GM19351 (cell line): Measurements from ENCODE around the gene PDE4D.
"Not testable (repeated sequence)": the region's sequence is repeated elsewhere in the genome, so short reads cannot be mapped to it uniquely, and the experiment has no call there.

Experiments
- ATAC-seq: cut with Tn5 transposase; IDR thresholded peaks from one replicate; pipeline ENCODE4 v1.9.1; 2021; ENCODE audit warnings: mild to moderate bottlenecking, moderate library complexity; ENCODE audit not compliant: unreplicated experiment

Gene PDE4D

DNA sequence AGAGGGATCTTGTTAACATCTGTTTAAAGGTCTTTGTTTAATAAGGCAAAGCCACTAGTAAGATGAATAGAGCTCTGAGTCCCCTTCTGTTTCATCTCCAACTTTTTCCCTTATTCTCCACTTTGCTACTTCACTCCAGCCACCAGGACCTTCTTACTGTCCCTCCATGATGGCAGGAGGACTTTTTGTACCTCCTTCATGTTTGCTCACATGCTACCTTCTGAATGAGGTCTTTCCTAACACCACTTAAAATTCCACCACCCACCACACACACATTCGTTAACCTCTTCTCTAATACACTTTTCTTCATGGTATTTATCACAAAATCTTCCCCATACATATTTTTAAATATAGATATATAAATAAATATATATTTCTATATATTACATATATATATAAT lies 501.9 kb downstream of the PDE4D start:
- no peak for ATAC-seq

DNA sequence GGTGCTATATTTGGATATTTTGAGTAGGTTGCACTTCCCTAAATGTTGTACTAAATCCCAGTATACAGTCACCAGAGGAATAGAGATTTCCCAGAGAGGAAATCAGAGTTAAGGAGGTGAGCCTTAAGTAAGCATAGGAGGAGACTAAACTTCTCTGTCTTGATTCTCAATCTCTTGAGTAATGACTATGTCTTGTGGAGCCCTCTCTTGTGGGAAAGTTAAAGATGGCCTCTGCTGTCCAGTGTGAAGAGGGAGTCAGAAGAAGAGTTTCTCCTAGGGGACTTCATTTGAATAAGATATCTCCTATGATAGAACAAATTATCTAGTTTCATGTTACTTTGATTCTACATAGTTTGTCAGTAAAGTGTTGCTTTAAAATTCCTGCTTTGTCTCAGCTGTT lies 502.5 kb downstream of the PDE4D start:
- no peak for ATAC-seq

DNA sequence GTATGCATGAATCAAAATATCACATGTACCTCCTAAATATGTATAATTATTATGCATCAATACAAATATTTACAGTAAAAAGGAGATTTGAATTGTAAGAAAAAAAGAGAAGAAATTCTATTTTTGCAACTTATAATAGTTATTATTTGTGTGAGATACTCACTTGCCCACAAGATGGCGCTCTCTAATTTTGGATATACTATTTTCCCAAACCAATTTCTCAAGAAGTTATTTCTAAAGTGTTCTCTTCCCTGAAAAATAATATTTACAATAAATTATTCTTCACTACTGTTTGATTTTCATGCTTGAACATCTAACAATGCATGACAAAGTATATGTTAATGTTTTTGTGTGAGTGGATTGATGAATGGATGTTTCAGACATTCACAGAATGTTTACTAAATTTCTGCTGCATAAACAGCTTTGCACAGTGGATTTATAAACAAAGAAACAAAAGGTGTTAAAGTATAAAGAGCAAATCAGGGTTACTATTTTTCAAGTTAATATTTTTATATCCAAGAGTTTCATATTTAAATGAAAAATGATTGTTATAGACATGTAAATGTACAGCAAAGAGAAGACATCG lies 503.4 kb downstream of the PDE4D start:
- no peak for ATAC-seq

DNA sequence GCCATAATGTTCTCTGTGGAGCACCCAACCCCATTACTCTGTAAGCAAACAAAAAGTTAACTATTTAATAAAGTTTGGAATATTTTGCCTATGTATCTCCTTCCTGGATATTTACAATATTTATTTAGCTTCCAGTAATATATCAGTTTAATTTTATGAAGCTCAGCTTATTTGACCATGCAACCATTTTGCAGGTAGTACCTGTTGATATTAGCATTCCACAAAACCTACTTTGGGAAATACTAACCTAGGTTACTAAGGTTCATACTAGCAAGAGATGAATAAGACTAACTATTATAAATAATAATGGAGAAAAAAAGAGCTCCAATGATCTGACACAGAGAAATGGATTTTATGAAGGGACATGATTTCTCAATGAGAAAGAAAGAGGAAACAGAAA lies 506.4 kb downstream of the PDE4D start:
- ATAC-seq: no peak

DNA sequence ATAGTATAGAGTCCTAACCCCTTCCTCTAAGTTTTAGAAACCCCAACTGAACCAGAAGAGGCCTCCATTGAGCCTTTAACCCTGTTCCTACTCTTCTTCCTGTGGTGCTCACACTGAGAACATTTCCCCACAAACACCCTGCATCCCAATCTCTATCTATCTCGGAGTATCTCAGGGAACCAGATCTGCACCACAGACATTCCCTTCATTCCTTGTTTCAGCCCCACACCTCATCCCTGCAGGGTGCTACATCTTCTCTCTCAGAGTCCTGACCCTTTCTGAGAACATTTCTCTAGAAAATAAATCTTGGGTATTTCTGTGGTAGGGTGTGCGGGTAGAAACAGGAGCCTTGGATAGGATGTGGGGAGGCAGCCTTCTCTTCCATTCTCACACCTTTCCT lies 507.8 kb downstream of the PDE4D start:
- no peak for ATAC-seq

DNA sequence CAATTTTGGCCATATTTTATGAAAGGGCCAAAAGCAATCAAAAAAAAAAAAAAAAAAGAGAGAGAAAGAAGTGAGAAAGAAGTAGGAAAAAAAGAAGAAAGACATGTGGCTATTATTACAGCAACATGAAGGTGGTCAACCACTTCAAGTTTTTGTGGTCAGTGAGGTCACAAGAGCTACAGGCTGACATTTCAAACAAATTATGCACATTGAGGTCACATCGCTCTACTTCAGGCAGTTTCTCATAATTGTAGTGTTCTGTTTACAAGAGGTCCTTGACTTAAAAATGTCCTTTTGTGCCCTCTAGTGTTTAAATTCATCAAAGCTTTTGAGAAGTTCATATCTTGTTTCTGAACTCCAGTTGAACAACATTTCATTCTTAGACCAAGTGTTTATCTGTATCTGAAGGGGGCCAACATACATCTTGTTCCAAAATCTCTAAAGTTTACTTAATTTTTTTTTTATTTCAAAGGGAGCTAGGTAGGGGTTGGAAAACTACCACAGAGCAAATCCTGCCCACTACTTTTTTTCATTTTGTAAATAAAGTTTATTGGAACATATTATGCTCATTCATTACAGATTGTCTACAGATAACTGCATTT lies 513.1 kb downstream of the PDE4D start:
- peak; percentile 100 for ATAC-seq

DNA sequence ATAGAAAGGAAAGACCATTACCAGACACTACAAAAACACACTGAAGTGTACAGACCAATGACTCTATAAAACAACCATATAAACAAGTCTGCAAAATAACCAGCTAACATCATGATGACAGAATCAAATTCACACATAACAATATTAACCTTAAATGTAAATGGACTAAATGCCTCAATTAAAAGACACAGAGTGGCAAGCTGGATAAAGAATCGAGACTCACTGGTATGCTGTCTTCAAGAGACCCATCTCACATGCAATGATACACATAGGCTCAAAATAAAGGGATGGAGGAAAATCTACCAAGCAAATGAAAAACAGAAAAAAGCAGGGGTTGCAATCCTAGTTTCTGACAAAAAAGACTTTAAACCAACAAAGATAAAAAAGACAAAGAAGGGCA lies 519.5 kb downstream of the PDE4D start:
- not testable (repeated sequence) for ATAC-seq

DNA sequence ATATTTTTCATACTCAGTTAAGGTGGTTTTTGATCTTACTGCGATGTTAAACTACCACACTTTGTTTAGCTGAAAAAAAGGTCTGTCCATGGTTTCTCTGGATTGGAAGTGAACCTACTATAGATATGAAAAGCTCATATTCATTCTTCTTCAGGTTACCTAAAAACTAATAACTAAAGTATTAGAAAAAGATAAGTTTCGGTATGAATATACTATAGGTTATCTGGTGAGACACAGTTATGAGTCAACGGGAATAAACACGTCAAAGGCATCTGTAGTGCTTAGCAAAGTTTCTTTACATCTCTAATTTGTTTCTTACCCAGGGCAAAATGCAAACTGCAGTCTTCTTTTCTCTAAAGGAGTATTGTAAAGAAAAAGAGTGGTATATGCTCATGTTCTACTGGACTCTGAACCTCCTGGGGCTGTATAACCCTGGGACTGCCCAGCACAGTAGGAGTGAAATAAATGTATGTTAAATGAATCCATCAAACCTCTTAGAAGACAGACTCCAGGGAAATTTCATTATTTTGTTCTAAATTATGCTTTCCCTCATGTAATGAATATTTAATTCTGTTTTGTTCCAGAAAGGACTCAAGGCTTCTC lies 521.9 kb downstream of the PDE4D start:
- ATAC-seq: no peak

DNA sequence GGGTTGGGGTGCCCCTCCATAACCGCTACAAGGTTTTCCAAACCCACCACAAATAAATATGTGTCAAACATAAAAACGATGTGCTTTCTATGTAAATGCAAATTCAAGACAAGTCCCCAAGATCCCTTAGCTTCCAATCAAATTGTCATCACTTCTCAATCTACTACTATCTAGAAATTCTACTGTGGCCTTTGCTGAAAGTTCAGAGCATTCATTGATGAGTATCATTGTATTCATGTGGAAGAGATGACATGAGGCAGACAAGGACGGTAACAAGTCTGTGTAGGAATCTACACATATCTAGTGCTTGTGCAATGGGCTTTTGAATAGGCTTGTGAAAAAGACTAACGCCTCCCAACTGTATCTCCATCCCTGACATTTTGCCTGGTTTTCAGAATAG lies 524.6 kb downstream of the PDE4D start:
- ATAC-seq: no peak

DNA sequence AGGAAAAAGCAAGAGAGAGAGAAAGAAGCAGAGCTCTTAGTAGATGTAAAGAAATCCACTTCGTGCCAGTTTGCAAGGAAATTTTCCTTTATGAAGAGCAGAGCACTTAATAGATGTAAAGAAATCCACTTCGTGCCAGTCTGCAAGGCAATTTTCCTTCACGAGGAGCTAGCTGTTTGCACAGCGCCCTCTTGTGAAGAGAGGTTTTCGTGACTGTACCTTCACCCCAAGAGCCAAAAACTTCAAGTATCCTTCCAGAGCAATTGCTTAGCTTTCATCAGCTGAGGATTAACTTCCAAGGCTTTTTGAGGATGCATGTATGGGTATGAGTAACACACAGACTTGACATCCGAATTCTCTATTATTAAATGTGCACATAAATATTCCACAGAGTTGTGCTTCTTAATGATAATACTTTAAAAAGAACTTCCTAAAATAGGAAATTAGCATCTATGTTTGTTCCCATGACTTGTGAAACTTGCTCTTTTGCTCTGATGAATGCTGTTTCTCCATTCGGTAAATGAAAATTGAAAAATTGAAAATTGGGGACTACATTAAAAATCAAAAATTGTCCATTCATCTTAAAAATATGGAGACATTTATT lies 525.6 kb downstream of the PDE4D start:
- ATAC-seq: peak; percentile 61

DNA sequence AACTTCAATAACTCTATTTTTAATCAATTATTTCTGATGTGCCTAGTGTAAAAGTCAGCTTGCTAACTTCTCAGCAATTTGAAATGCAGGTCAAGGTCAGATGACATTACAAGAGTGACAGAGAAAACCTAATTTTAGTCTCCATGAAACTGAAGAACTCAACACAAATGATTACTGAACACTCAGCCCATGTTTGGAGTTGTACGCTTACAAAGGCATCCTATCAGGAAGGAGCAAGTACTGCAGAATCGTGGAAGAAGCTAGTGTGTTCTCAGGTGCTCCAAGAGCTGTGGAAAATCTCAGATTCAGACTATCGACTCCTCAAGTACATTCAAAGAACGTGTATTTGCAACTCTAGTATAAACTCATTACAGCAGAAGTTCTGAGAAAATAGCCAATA lies 526.7 kb downstream of the PDE4D start:
- no peak for ATAC-seq

DNA sequence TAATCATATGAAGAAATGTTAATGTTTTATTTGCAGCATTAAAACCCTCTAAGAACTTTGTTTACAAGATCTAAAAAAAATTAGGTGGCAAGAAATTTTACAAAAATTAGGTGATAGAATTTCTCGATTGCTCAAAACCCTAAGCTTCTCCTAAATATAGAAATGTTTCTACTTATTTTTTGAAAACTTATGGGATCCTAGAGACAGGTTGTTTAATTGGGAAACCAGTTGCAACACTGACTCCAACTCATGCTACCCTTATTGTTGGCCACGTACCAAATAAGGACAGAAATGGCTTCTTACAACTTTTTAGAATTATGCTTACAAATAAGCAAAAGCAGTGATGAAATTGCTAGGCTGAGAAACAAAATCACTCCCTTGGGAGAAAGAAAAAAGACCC lies 531.1 kb downstream of the PDE4D start:
- ATAC-seq: no peak

DNA sequence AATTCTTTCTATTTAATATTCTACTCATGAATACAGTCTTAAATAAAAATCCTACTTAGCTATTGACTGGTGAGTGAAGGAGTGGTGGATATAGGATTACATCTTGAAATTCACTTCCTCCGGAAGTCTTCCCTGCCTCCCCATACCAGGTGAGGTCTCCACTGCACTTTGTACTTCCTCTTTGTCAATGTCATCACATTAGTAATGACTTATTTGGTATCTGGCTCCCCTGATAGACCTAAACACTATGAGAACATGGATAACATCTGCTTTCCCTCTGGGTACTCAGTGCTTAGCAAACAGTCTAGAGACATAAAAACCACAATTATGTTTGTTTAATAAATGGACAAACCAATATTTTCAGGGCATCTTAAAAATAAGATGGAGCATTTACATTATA lies 532.1 kb downstream of the PDE4D start:
- ATAC-seq: no peak

DNA sequence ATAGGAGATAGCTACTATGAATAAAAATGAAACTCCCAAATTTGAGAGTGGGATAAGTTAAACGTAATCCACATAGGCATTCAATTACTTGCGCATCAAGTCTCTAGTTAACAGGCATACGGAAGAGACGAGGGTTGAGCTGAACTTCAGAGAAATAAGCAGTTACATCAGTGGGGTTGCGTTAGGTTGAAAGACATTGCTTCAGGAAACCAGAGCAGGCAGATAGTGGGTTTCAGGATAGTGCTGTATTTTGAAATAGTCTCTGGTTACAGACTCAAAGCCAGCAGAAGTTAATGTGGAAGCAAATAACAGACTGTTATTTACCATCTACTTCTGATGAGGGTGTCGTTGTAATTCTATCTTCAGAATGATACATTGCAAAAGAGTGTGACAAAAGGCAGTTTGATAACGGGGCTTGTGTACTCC lies 533.4 kb downstream of the PDE4D start:
- ATAC-seq: no peak

DNA sequence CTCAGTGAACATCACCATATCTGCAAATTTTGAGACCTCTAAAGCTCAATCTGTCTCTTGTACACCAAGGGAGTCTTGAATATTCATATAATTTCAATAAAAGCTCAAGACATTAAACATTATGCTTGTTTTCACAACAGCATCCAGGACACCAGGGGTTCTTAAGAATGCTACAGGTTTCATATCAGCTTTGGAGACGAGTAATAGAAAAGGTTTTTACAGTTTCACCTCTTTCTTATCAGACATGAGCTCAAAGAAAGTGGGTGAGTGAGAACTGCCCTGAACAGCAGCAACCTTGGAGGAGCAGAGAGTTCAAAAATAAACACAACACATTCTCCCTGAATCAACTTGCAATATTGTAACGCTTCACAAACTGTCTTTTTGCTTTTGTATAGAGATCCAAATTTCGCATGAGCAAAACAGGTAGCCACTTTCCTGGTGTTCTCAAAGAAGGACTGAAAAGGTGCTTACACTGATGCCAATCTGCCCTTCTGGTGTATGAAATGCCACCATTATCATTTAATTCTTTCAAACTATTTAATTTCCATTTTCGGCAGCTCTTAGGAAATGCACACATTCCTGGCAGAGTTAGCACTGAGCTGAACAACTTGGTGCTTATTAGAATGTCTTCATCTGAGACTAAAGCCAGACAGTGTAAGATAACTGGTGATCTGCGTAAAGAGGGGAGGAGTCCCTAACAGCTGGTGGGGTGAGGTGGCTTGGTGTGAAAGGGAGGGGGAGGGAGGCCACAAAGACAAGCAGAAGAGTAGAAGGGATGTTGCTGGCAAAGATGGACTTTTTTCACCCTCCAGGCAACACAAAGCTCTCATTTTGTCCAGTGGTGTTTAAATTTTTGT lies 535.3 kb downstream of the PDE4D start:
- ATAC-seq: no peak

DNA sequence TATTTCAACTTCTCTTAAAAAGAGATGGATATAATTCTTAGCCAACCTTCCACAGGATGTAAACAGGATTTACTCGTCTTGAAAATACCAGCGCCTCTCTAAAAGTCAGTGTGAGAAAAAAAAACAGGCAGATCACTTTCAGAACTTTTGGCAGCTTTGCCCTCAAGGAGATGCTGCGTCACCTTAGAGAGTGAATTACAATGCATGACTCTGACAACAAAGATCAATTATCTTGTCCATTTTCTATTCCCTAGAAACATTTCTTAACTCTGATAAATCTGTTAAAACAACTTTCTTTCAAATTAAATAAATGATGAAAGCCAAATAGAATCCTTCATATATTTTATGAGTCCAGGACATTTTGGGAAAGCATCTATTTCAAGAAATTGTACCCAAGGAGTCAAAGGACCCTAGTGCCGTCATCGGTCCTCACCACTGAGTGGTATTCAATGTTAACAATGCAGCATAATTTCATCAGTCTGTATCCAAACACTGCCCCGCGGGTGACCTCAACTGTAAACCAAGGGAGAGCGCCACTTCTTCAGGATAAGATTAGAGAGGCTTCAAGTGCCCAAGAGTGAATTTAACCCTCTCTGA lies 536.0 kb downstream of the PDE4D start:
- no peak for ATAC-seq

DNA sequence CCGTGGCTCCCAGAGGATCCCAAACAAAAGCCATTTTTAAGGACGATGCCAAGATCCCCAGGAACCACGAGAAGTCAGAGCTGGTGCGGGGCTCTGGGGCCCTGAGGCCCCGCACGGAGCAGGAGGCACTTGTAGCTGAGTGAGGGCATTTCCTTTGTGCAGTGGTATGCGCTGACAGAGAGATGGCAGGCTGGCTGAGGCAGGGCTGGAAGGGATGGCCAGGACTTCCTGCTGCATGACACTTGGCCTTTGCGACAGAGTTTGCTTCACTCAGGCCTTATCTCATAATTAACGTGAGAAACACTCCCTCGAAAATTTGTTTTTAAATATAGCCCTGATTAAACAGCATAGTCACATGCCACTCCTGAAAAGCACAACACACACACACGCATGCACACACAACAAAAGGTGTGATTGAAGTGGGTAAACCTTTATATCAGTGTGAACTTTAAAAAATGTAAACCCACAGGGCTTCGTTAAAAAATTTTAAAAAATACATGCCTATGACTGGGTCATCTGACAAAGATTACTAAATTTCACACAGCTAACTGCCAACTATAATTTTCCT lies 536.6 kb downstream of the PDE4D start:
- no peak for ATAC-seq

DNA sequence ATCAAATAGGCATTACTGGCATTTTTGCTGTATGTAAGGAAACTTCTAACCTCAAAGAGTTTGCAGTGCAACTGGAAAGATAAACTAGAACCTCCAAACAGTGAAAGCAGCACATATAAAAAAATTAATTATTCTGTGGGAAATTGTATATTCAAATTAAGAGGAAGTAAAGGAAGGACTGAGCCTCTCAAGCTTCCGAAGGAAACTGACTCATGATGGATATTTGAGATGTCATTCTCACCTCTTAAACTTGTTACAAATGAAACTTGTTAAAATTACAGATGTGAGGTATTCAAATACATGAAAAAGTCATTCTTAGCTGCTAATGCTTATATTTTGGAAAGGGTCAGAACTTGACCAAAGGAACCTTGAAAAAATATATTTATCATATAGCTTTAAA lies 538.7 kb downstream of the PDE4D start:
- ATAC-seq: no peak

DNA sequence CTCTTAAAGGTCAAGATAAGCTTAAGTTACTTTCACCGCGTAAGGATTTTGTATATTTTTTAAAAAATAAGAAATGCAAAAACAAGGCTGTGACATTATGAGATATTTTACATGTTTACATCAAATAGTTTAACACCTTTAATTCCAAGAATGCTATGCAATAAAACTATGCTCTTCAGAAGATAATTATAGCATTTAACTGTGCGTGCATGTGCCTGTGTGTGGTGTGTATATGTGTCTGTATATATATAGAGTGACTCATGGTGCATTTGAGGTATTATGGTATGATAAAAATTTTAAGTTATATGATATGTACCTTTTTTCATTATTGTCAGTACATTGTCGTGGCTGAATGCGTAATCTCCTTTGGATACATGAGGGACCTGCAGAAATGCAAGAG lies 539.3 kb downstream of the PDE4D start:
- ATAC-seq: no peak

DNA sequence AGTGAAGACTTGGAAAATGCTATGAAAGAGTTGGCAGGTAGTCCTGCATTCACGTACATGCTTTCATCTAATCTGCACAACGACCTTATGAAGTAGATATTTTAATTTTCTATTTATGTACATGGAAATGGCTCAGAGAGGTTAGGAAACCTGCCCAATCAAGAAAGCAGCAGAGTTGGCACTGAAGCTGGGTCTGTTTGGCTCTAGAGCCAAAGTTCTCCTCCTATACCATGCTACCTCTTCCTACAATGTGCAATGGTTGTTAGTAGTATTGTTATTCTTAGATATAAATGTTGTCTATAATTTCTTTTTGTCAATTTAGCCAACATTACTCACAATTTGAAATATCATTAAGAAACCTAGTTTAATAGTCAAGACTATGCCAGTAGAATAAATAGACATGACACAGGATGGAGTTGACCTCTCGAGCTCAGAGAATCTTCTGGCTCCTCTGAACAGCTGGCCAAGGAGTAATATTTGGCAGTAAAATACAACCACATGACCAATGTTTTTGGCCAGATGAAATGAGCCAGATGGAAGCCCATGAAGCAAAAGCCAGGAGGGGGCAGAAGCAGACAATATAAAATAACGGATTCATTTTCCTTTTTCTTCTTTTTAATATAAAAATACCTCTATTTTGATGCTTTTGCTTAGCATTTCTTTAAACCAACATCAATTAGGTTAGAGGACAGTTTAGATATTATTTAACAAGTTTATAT lies 542.3 kb downstream of the PDE4D start:
- no peak for ATAC-seq
